Left forelimb (tissue), 1 donor: ENCODE measurements around the gene RAB11FIP4.
"Not testable (repeated sequence)": the region's sequence is repeated elsewhere in the genome, so short reads cannot be mapped to it uniquely, and the experiment has no call there.

Experiments used
- DNase-seq: peaks from one replicate; pipeline ENCODE4 v3.0.0-alpha.2; 2018; ENCODE audit warnings: low spot score

The RAB11FIP4 gene

GRCh38 chr17:31391496-31391949 lies at the start of gene RAB11FIP4:
TSS of gene RAB11FIP4 (plus strand) at chr17:31391675. CDS start at chr17:31391853, 178 bp downstream.
- no peak for DNase-seq

- not testable (repeated sequence) for DNase-seq
Observed at GRCh38 chr17:31345191-31345747, 46.2 kb upstream of the RAB11FIP4 start.

GRCh38 chr17:31349454-31349853 lies 42.0 kb upstream of the RAB11FIP4 start:
- no peak for DNase-seq

GRCh38 chr17:31355935-31356334 lies 35.5 kb upstream of the RAB11FIP4 start:
- DNase-seq = no peak

GRCh38 chr17:31357091-31357490 lies 34.4 kb upstream of the RAB11FIP4 start:
- no peak for DNase-seq

GRCh38 chr17:31357839-31358394 lies 33.6 kb upstream of the RAB11FIP4 start:
- no peak for DNase-seq

GRCh38 chr17:31364012-31364411 lies 27.5 kb upstream of the RAB11FIP4 start:
- DNase-seq = no peak

GRCh38 chr17:31366088-31366487 lies 25.4 kb upstream of the RAB11FIP4 start:
- no peak for DNase-seq

GRCh38 chr17:31369266-31369665 lies 22.2 kb upstream of the RAB11FIP4 start:
- no peak for DNase-seq

GRCh38 chr17:31371511-31372097 lies 19.9 kb upstream of the RAB11FIP4 start:
- no peak for DNase-seq

- no peak for DNase-seq
Observed at GRCh38 chr17:31373150-31374093, 18.1 kb upstream of the RAB11FIP4 start.

- no peak for DNase-seq
Observed at GRCh38 chr17:31374094-31374447, 17.4 kb upstream of the RAB11FIP4 start.

GRCh38 chr17:31374503-31374902 lies 17.0 kb upstream of the RAB11FIP4 start:
- DNase-seq = no peak

GRCh38 chr17:31378638-31379037 lies 12.8 kb upstream of the RAB11FIP4 start:
- no peak for DNase-seq

- no peak for DNase-seq
Observed at GRCh38 chr17:31379597-31380205, 11.8 kb upstream of the RAB11FIP4 start.

- no peak for DNase-seq
Observed at GRCh38 chr17:31381165-31381668, 10.3 kb upstream of the RAB11FIP4 start.

GRCh38 chr17:31382668-31383275 lies 8.7 kb upstream of the RAB11FIP4 start:
- not testable (repeated sequence) for DNase-seq

GRCh38 chr17:31383488-31383887 lies 8.0 kb upstream of the RAB11FIP4 start:
- not testable (repeated sequence) for DNase-seq

GRCh38 chr17:31385428-31386285 lies 5.8 kb upstream of the RAB11FIP4 start:
- no peak for DNase-seq

- DNase-seq = no peak
Observed at GRCh38 chr17:31386542-31387075, 4.9 kb upstream of the RAB11FIP4 start.
